ENCODE data around the gene ZBTB46.

The ZBTB46 gene

DNA sequence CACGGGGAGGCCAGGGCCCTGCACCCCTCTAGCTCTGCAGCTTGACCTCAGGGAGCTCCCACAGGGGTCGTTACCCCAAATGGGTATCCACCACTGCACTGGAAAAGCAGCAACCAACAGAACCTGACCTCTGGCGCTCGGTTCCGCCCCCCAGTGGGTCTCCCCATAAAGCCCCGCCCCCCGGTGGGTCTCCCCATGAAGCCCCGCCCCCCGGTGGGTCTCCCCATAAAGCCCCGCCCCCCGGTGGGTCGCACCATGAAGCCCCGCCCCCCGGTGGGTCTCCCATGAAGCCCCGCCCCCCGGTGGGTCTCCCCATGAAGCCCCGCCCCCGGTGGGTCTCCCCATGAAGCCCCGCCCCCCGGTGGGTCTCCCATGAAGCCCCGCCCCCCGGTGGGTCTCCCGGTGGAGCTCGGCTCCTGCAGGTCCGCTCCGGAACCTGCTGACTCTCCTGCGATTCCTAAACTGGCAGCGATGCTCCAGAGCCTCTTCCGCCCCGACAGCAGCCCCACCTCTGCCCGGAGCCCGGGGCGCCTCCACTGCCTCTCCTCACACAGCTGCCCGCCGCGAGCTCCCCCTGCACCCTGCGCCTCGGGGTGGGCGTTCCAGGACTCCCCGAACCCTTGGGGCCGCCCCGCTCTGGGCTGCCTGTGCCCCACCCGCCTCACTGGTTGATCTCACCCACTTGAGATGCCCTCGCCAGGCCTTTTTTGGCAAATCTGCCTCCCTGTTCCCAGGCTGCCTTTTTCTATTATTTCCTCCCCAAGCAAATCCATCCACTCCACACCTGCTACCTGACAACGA, 79.4 kb downstream of the ZBTB46 start:
- WGBS (ENCODE audit: insufficient coverage, insufficient read length) = no CpG with 5 or more reads among the region's 45 CpGs
- Histone ChIP-seq H3K36me3 (ENCODE audit: control insufficient read depth, insufficient read depth, low read length) (peaks cover 5% of the 10 kb centered on the region), H3K27me3 (ENCODE audit: control insufficient read depth, insufficient read depth, low read length) (no peaks in the 10 kb centered on the region), H3K9me3 (ENCODE audit: control insufficient read depth, insufficient read depth, low read length) (no peaks in the 10 kb centered on the region), H3K4me3 (ENCODE audit: low read length) (no peak overlapping the region), H3K4me1 (ENCODE audit: control insufficient read depth, insufficient read depth, low read length) (peaks cover 3% of the 10 kb centered on the region), H3K27ac (ENCODE audit: low read length) (no peak overlapping the region)
- no peak for DNase-seq (ENCODE audit: low read depth, low spot score)

DNA sequence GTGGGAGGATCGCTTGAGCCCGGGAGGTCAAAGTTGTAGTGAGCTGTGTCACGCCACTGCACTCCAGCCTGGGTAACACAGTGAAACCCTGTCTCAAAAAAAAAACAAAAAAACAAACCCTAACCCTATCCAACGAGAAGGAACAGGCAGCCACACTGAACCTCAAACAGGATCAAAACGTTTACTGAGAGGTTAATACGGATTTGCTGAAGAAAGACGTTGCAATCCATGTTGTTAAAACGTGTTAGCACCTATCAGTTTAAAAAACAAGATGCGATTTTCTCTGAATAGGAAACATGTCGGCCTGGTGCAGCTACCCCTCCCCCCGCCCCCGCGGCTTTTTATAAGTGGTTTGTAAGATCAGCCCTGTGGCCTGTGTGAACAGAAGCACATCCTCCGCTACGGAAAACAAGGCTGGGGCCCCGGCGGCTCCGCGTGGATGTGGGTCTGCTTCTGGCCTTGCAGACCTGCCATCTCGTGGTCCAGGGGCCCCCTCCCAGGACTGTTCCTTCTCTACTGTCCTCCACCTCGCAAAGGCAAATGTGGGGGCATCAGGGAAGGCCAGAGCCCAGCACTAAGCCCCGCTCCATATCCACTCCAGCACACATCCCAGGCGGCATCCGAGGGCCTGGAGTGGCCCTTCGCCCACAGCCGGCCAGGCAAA, 80.1 kb downstream of the ZBTB46 start:
- Histone ChIP-seq H3K9me3 (ENCODE audit: control insufficient read depth, insufficient read depth, low read length) (no peaks in the 10 kb centered on the region), H3K4me1 (ENCODE audit: control insufficient read depth, insufficient read depth, low read length) (peaks cover 3% of the 10 kb centered on the region), H3K4me3 (ENCODE audit: low read length) (no peak overlapping the region), H3K27me3 (ENCODE audit: control insufficient read depth, insufficient read depth, low read length) (no peaks in the 10 kb centered on the region), H3K27ac (ENCODE audit: low read length) (no peak overlapping the region), H3K36me3 (ENCODE audit: control insufficient read depth, insufficient read depth, low read length) (peaks cover 8% of the 10 kb centered on the region)
- WGBS (ENCODE audit: insufficient coverage, insufficient read length) = no CpG with 5 or more reads among the region's 26 CpGs
- DNase-seq (ENCODE audit: low read depth, low spot score) = no peak

DNA sequence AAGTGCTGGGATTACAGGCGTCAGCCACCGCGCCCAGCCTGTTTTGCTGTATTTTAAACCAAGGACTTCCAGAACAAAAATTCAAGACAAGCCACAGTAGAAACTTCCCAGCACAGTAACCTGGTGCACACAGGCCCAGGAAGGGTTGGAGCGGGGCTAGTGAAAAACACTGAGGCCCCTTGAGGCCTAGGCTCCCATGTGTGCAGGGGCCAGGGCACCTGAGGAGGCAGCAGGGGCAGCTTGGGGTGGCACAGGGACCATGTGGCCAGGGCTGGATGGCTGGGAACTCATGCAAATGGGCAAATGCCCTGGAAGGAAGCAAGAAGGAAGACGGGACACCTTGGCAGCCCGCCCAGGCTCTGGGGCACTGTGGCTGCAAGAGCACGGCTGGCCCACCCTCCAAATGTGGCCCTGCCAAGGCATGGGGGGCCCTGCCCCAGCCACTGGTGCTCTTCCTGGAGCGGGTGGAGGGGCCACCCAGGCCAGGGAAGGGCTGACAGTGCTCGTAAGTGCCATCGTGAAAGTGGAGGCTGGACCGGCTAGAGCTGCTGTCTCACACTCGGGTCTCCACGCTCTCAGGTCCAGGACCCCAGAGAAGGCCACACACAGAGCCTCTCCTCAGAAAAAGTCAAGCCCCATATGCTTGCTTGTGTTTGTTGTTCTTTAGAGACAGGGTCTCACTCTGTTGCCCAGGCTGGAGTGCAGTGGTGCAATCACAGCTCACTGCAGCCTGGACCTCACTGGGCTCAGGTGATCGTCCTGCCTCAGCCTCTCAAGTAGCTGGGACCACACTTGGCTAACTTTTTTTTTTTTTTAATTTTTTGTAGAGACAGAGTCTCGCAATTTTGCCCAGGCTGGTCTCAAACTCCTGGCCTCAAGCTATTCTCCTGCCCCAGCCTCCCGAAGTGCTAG, 81.2 kb downstream of the ZBTB46 start:
- no peak for DNase-seq (ENCODE audit: low read depth, low spot score)
- Histone ChIP-seq H3K4me3 (ENCODE audit: low read length) (no peak overlapping the region), H3K9me3 (ENCODE audit: control insufficient read depth, insufficient read depth, low read length) (no peaks in the 10 kb centered on the region), H3K27ac (ENCODE audit: low read length) (no peak overlapping the region), H3K27me3 (ENCODE audit: control insufficient read depth, insufficient read depth, low read length) (no peaks in the 10 kb centered on the region), H3K36me3 (ENCODE audit: control insufficient read depth, insufficient read depth, low read length) (peaks cover 9% of the 10 kb centered on the region), H3K4me1 (ENCODE audit: control insufficient read depth, insufficient read depth, low read length) (peaks cover 3% of the 10 kb centered on the region)
- no CpG with 5 or more reads among the region's 16 CpGs for WGBS (ENCODE audit: insufficient coverage, insufficient read length)

DNA sequence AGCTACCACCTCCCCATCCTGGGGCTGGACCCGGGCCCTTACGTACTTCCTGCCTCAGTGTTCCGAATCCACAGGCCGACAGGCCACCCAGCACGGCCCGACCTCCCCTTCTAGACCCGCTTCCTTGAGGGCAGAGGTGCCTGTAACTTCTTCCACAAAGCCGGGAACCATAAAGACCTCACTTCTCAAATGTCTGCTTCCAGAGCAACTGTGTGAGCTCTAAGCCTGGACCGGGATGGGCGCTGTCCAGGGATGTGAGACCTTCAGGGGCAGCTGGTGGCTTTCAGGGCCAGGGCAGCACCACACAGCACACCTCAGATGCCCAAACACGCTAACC, 82.2 kb downstream of the ZBTB46 start:
- WGBS (ENCODE audit: insufficient coverage, insufficient read length) = no CpG with 5 or more reads among the region's 11 CpGs
- no peak overlapping the region for H3K27ac ChIP-seq (ENCODE audit: low read length)
- no peaks in the 10 kb centered on the region for H3K9me3 ChIP-seq (ENCODE audit: control insufficient read depth, insufficient read depth, low read length)
- no peaks in the 10 kb centered on the region for H3K27me3 ChIP-seq (ENCODE audit: control insufficient read depth, insufficient read depth, low read length)
- peaks cover 3% of the 10 kb centered on the region for H3K4me1 ChIP-seq (ENCODE audit: control insufficient read depth, insufficient read depth, low read length)
- H3K4me3 ChIP-seq (ENCODE audit: low read length) = no peak overlapping the region
- no peak for DNase-seq (ENCODE audit: low read depth, low spot score)
- peaks cover 9% of the 10 kb centered on the region for H3K36me3 ChIP-seq (ENCODE audit: control insufficient read depth, insufficient read depth, low read length)

DNA sequence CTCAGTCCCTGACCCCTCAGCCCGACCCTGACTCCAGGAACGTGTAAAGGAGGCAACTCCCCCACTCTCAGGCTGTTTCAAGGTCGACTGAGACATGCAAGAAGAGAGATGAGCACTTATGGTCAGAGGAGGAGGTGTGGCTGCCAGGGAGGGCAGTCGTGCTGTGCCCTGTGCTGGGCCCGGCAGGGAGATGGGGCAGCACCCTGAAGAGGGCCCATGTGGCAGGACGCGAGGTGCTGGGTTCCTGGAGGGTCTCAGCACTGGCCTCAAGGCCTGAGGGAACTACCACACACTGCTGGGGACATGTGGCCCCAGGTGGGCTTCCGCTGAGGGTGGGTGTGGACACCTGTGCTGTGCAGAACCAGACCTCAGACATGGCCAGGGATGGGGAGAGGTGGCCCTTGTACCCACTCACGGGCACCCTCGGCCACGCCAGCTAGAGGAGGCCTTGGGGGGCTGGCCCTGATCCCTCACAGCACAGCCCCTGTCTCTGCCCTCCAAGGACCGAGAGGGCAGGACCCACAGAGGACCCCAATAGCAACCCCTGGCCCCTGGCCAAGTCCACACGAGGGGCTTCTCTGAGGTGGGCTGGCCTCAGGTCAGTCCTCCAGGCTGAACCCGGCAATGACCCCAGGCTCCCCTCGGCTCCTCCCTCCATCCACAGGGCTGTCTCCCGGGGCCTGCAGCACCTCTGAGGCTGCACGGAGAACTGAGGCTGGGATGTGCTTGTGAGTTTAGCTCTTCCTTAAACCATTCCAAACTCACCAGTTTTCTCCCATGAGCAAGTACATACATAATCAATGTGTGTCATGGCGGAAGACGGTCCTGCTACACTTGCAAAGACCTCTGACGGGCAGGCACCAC, 82.8 kb downstream of the ZBTB46 start:
- peaks cover 3% of the 10 kb centered on the region for H3K4me1 ChIP-seq (ENCODE audit: control insufficient read depth, insufficient read depth, low read length)
- H3K36me3 ChIP-seq (ENCODE audit: control insufficient read depth, insufficient read depth, low read length) = peaks cover 9% of the 10 kb centered on the region
- no peaks in the 10 kb centered on the region for H3K27me3 ChIP-seq (ENCODE audit: control insufficient read depth, insufficient read depth, low read length)
- no peak for DNase-seq (ENCODE audit: low read depth, low spot score)
- H3K4me3 ChIP-seq (ENCODE audit: low read length) = no peak overlapping the region
- WGBS (ENCODE audit: insufficient coverage, insufficient read length) = no CpG with 5 or more reads among the region's 20 CpGs
- no peak overlapping the region for H3K27ac ChIP-seq (ENCODE audit: low read length)
- H3K9me3 ChIP-seq (ENCODE audit: control insufficient read depth, insufficient read depth, low read length) = no peaks in the 10 kb centered on the region

DNA sequence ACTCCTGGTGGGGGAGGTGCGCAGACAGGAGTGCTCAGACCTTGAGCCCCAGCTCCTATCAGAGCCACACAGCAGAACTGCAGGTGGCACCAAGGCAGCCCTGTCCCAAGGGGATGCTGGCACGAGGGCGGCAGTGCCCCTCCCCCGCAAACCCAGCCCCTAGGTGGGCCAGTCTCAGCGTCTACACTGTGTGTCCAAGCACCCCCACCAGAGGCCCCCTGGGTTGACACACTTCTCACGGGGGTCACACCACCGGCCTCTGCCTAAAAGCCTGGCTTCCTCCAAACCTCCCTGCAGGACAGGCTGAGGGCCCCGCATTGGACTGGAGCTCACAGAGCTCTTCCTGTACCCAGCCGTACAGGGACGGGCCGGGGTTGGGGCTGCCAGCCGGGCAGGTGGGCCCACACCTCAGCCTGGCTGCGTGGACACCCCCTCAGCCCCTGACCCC, 83.4 kb downstream of the ZBTB46 start:
- Histone ChIP-seq H3K4me1 (ENCODE audit: control insufficient read depth, insufficient read depth, low read length) (peaks cover 3% of the 10 kb centered on the region), H3K9me3 (ENCODE audit: control insufficient read depth, insufficient read depth, low read length) (no peaks in the 10 kb centered on the region), H3K4me3 (ENCODE audit: low read length) (no peak overlapping the region), H3K27me3 (ENCODE audit: control insufficient read depth, insufficient read depth, low read length) (no peaks in the 10 kb centered on the region), H3K27ac (ENCODE audit: low read length) (no peak overlapping the region), H3K36me3 (ENCODE audit: control insufficient read depth, insufficient read depth, low read length) (peaks cover 9% of the 10 kb centered on the region)
- no CpG with 5 or more reads among the region's 13 CpGs for WGBS (ENCODE audit: insufficient coverage, insufficient read length)
- DNase-seq (ENCODE audit: low read depth, low spot score) = no peak

DNA sequence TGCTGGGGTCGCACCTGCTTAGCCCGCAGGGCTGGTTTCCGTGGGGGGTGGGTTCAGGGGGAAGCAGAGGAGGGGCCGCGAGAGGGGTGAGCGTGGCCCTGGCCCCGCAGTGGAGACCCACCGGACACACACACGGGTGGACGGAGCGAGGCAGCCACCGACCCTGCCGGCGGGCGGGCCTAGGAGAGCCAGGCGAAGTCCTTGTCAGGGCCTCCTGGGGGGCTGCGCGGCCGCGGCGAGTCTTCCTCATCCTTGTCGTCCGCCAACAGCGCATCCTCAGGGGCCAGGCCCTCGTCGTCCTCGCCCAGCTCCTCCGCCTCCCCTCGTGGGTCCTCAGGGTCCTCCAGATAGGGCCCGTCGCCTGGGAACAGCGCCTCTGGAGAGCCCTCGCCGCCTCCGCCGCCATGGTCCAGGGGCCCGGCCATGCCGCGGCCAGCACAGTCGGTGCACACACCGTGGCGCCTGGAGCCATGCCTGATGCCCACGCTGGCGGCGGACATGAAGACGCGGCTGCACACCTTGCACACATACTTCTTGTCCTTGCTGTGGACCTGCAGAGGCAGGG, 84.2 kb downstream of the ZBTB46 start:
- Histone ChIP-seq H3K4me1 (ENCODE audit: control insufficient read depth, insufficient read depth, low read length) (peaks cover 4% of the 10 kb centered on the region), H3K9me3 (ENCODE audit: control insufficient read depth, insufficient read depth, low read length) (no peaks in the 10 kb centered on the region)

DNA sequence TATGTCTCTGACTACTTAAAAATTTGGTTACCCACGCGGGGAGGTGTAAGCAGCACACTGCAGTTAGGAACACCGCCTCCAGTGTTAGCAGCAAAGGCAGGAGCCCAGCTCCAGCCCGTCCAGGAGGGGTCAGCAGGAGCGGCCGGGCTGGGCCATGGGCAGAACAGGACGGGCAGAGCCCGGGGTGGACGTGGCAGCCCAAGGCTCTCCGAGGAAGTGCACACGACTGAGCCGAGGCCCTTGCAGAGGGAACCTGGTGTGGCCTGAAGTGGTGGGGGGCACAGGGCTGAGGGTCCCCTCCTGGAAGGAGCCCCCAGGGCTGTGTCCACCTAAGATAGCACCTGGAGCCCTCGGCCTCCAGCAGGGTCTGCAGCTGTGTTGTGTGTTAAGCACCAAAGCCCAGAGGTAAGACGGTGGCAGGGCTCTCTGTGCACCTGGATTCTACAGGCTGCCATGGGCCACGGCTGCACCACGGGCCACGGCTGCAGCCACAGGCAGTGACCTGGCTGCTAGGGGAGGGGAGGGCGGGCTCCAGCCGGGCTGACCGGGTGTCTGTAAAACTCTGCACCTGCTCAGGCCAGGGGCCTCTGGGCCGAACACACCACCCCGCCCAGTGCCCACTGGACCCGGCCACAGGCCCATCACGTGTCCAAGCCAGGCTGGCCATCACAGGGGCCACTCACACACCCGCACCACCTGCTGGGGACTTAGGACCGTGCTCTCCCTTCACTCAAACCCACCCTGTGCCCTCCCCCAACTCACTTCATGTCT, 84.9 kb downstream of the ZBTB46 start:
- Histone ChIP-seq H3K36me3 (ENCODE audit: control insufficient read depth, insufficient read depth, low read length) (peaks cover 5% of the 10 kb centered on the region), H3K4me3 (ENCODE audit: low read length) (no peak overlapping the region), H3K27ac (ENCODE audit: low read length) (no peak overlapping the region), H3K27me3 (ENCODE audit: control insufficient read depth, insufficient read depth, low read length) (no peaks in the 10 kb centered on the region), H3K4me1 (ENCODE audit: control insufficient read depth, insufficient read depth, low read length) (peaks cover 2% of the 10 kb centered on the region), H3K9me3 (ENCODE audit: control insufficient read depth, insufficient read depth, low read length) (no peaks in the 10 kb centered on the region)
- DNase-seq (ENCODE audit: low read depth, low spot score) = no peak
- WGBS (ENCODE audit: insufficient coverage, insufficient read length) = no CpG with 5 or more reads among the region's 26 CpGs

More for the DNA sequence above, 84.2 kb downstream of the ZBTB46 start:
- H3K36me3 ChIP-seq (ENCODE audit: control insufficient read depth, insufficient read depth, low read length) = peaks cover 5% of the 10 kb centered on the region
- no peaks in the 10 kb centered on the region for H3K27me3 ChIP-seq (ENCODE audit: control insufficient read depth, insufficient read depth, low read length)
- no peak overlapping the region for H3K27ac ChIP-seq (ENCODE audit: low read length)
- H3K4me3 ChIP-seq (ENCODE audit: low read length) = no peak overlapping the region
- WGBS (ENCODE audit: insufficient coverage, insufficient read length) = no CpG with 5 or more reads among the region's 47 CpGs
- DNase-seq (ENCODE audit: low read depth, low spot score) = no peak

DNA sequence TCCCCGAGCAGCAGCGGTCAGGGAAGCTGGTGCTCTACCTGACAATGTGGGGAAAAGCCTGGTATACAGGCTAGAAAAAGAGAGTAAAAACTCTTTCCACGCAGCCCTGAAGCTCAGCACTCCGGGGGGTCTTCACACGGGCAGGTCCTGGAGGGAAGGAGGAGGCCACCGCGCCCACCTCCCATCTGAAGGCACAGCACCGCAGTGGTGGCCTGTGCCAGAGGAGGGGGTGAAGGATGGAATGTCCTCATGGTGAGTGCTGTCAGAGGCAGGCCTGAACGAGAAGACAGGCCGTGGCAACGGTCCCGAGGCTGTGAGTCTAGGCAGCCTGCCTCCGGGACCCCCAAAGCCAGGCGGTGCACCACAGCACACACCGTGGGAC, 85.6 kb downstream of the ZBTB46 start:
- H3K4me3 ChIP-seq (ENCODE audit: low read length) = no peak overlapping the region
- peaks cover 1% of the 10 kb centered on the region; the same call in 1 of the 2 replicates for H3K4me1 ChIP-seq (ENCODE audit: control insufficient read depth, insufficient read depth, low read length)
- no peak overlapping the region for H3K27ac ChIP-seq (ENCODE audit: low read length)
- H3K9me3 ChIP-seq (ENCODE audit: control insufficient read depth, insufficient read depth, low read length) = no peaks in the 10 kb centered on the region
- WGBS (ENCODE audit: insufficient coverage, insufficient read length) = no CpG with 5 or more reads among the region's 15 CpGs
- H3K27me3 ChIP-seq (ENCODE audit: control insufficient read depth, insufficient read depth, low read length) = no peaks in the 10 kb centered on the region
- peaks cover 5% of the 10 kb centered on the region for H3K36me3 ChIP-seq (ENCODE audit: control insufficient read depth, insufficient read depth, low read length)
- no peak for DNase-seq (ENCODE audit: low read depth, low spot score)
